GM23338 (cell line): ENCODE measurements around the gene FMO3. TPM values are rescaled to one million over a fixed set of nuclear protein-coding genes. Genes with fewer than 3 reads are reported as not detected.

Experiments used
- ATAC-seq: fragments of 200-7000 bp; cut with Tn5 transposase; 3 replicates; pipeline ENCODE4 v1.9.1; 2020
- DNase-seq: peaks from one replicate; pipeline ENCODE4 v3.0.0-alpha.2; 2015; ENCODE audit warnings: low spot score
- H2AFZ ChIP-seq: fragments of 200-600 bp; sonication (generic); 2 replicates; pipeline ENCODE4 v1.8.0; 2016; ENCODE audit warnings: antibody characterized with exemption, mild to moderate bottlenecking, moderate library complexity
- H3F3A ChIP-seq: fragments of 200-600 bp; sonication (generic); replicated peaks from 2 replicates; pipeline ENCODE4 v1.8.0; 2017; ENCODE audit warnings: antibody characterized with exemption, mixed run types, low read depth
- H3K27ac ChIP-seq: fragments of 200-600 bp; sonication (generic); 2 replicates; pipeline ENCODE4 v1.6.1; 2016; ENCODE audit warnings: low read depth
- H3K27me3 ChIP-seq: fragments of 200-600 bp; sonication (generic); 2 replicates; pipeline ENCODE4 v1.8.0; 2016; ENCODE audit warnings: mild to moderate bottlenecking, mixed run types, moderate library complexity; ENCODE audit not compliant: insufficient read depth
- H3K36me3 ChIP-seq: fragments of 200-600 bp; sonication (generic); 2 replicates; pipeline ENCODE4 v1.8.0; 2016; ENCODE audit warnings: mild to moderate bottlenecking; ENCODE audit not compliant: insufficient read depth
- H3K4me1 ChIP-seq: fragments of 200-600 bp; sonication (generic); 2 replicates; pipeline ENCODE4 v1.8.0; 2016; ENCODE audit warnings: mild to moderate bottlenecking, moderate library complexity; ENCODE audit not compliant: insufficient read depth
- H3K4me2 ChIP-seq: fragments of 200-600 bp; sonication (generic); 2 replicates; pipeline ENCODE4 v1.7.1; 2017; ENCODE audit warnings: mixed run types
- H3K4me3 ChIP-seq: fragments of 200-600 bp; sonication (generic); 2 replicates; pipeline ENCODE4 v1.6.1; 2016; ENCODE audit warnings: mixed run types
- H3K79me2 ChIP-seq: fragments of 200-600 bp; sonication (generic); replicated peaks from 2 replicates; pipeline ENCODE4 v1.8.0; 2017; ENCODE audit warnings: mild to moderate bottlenecking; ENCODE audit not compliant: insufficient read depth
- H3K9me2 ChIP-seq: fragments of 200-600 bp; sonication (generic); 2 replicates; pipeline ENCODE4 v1.8.0; 2017; ENCODE audit not compliant: insufficient read depth
- H4K20me1 ChIP-seq: fragments of 200-600 bp; sonication (generic); replicated peaks from 2 replicates; pipeline ENCODE4 v1.8.0; 2017; ENCODE audit warnings: mild to moderate bottlenecking; ENCODE audit not compliant: insufficient read depth
- H3K27ac Mint-ChIP-seq: 2 replicates; pipeline ENCODE4 v1.8.0; 2020; ENCODE audit warnings: inconsistent platforms, mild to moderate bottlenecking, moderate library complexity, mixed read lengths
- H3K27me3 Mint-ChIP-seq: 3 replicates; pipeline ENCODE4 v1.8.0; 2022; ENCODE audit warnings: low read depth, mild to moderate bottlenecking, moderate library complexity, mixed read lengths, inconsistent platforms; ENCODE audit not compliant: insufficient read depth, poor library complexity
- H3K36me3 Mint-ChIP-seq: 3 replicates; pipeline ENCODE4 v1.8.0; 2021; ENCODE audit warnings: low read depth, mild to moderate bottlenecking, inconsistent platforms, moderate library complexity, mixed read lengths
- H3K4me1 Mint-ChIP-seq: 3 replicates; pipeline ENCODE4 v1.8.0; 2020; ENCODE audit warnings: mild to moderate bottlenecking, inconsistent platforms, mixed read lengths
- H3K4me3 Mint-ChIP-seq: 3 replicates; pipeline ENCODE4 v1.8.0; 2021; ENCODE audit warnings: moderate library complexity, mild to moderate bottlenecking, inconsistent platforms, mixed read lengths
- H3K9me3 Mint-ChIP-seq: 3 replicates; pipeline ENCODE4 v1.8.0; 2020; ENCODE audit warnings: moderate library complexity, mild to moderate bottlenecking, inconsistent platforms, mixed read lengths
- CREB1 ChIP-seq: fragments of 250-450 bp; sonication (Bioruptor Pico); IDR thresholded peaks from 2 replicates; pipeline ENCODE4 v1.5.0; 2020; ENCODE audit warnings: low read depth, mild to moderate bottlenecking, moderate library complexity
- EZH2 ChIP-seq: fragments of 200-600 bp; sonication (generic); IDR thresholded peaks from one replicate; pipeline ENCODE4 v1.8.0; 2017; ENCODE audit warnings: antibody characterized with exemption, mild to moderate bottlenecking, low read depth; ENCODE audit not compliant: unreplicated experiment
- EZH2phosphoT487 ChIP-seq: fragments of 200-600 bp; sonication (generic); IDR thresholded peaks from one replicate; pipeline ENCODE4 v1.8.1; 2018; ENCODE audit warnings: antibody characterized with exemption; ENCODE audit not compliant: unreplicated experiment
- NANOG ChIP-seq: IDR thresholded peaks from 2 replicates; pipeline ENCODE4 v1.6.1; 2016; ENCODE audit warnings: antibody characterized with exemption, borderline replicate concordance
- POLR2AphosphoS5 ChIP-seq: IDR thresholded peaks from 2 replicates; pipeline ENCODE4 v1.6.1; 2016; ENCODE audit warnings: antibody characterized with exemption, low read depth
- REST ChIP-seq: IDR thresholded peaks from one replicate; pipeline ENCODE4 v1.6.1; 2018; ENCODE audit warnings: antibody characterized with exemption; ENCODE audit not compliant: unreplicated experiment
- STAT1 ChIP-seq: IDR thresholded peaks from one replicate; pipeline ENCODE4 v1.6.1; 2016; ENCODE audit warnings: antibody characterized with exemption; ENCODE audit not compliant: unreplicated experiment
- ZNF114 ChIP-seq: fragments of 250-450 bp; sonication (Bioruptor Pico); IDR thresholded peaks from 2 replicates; pipeline ENCODE4 v1.5.0; 2020; ENCODE audit warnings: mild to moderate bottlenecking, moderate library complexity
- ZNF331 ChIP-seq: fragments of 250-450 bp; sonication (Bioruptor Pico); IDR thresholded peaks from 2 replicates; pipeline ENCODE4 v1.5.0; 2020; ENCODE audit warnings: low read depth, mild to moderate bottlenecking, moderate library complexity
- polyA plus RNA-seq: library from polyadenylated mRNA; unstranded; fragments of >200 nt; fragmentation: Nextera tagmentation; extraction: Ambion mirVana; gene quantifications from 2 replicates; pipeline ENCODE4 v1.2.1, GENCODE V29; 2016
- total RNA-seq: library from RNA; depleted of rRNA; stranded (reverse); fragments of >200 nt; shearing (Covaris generic); gene quantifications from 2 replicates; pipeline ENCODE4 v1.2.3, GENCODE V29; 2014
- TF ChIP-seq, protein P1 (sequence below), 2 experiments: fragments of 200-600 bp in 1 of 2; sonication (generic) in 1 of 2; conservative IDR thresholded peaks; 2 replicates each; pipeline versions ENCODE4 v1.5.1 to v1.6.1; 2016 to 2017; ENCODE audit warnings: antibody characterized with exemption in 2 of 2, low read depth in 2 of 2, mild to moderate bottlenecking in 2 of 2, moderate library complexity in 1 of 2
- TF ChIP-seq, protein P2 (sequence below): IDR thresholded peaks from 2 replicates; pipeline ENCODE4 v1.6.1; 2016; ENCODE audit warnings: antibody characterized with exemption

Gene FMO3
- total and polyA plus RNA-seq, 2 experiments from 2014 or later, result 0.26 TPM; not detected in 1

DNA sequence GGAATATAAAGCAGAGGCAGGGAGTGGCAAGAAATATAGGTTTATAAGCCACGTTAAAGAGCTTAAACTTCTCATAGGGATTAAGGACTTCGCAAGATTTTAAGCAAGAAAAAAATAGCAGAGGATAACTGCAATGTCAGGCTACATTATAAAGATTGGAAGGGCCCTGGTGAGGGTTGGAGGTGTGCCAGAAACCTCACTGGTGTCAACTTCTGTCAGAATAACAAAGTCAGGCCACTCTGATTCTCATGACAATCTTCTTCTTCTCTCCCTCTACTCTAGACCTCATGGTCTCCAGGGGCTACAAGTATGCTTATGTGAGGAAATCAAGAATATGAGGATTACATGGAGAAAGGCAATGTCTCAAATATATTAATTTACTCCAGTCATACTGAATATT is 61.8 kb downstream of the FMO3 start:
- H3K36me3 ChIP-seq, result no peaks in the 10 kb centered on the region
- no peak overlapping the region for H3K4me2 ChIP-seq
- peaks cover 2% of the 10 kb centered on the region for H3K27me3 Mint-ChIP-seq
- ATAC-seq, result no peak
- no peaks in the 10 kb centered on the region for H3K27me3 ChIP-seq
- no peaks in the 10 kb centered on the region for H3K36me3 Mint-ChIP-seq
- H3K4me3 Mint-ChIP-seq, result no peak overlapping the region
- H3K4me1 Mint-ChIP-seq, result peaks cover 9% of the 10 kb centered on the region; the same call in 2 of the 3 replicates
- DNase-seq, result no peak
- no peak overlapping the region for H3K27ac ChIP-seq
- no peaks in the 10 kb centered on the region for H3F3A ChIP-seq
- no peaks in the 10 kb centered on the region for H3K9me3 Mint-ChIP-seq
- no peak overlapping the region for H2AFZ ChIP-seq
- TF ChIP-seq, protein P1, sequence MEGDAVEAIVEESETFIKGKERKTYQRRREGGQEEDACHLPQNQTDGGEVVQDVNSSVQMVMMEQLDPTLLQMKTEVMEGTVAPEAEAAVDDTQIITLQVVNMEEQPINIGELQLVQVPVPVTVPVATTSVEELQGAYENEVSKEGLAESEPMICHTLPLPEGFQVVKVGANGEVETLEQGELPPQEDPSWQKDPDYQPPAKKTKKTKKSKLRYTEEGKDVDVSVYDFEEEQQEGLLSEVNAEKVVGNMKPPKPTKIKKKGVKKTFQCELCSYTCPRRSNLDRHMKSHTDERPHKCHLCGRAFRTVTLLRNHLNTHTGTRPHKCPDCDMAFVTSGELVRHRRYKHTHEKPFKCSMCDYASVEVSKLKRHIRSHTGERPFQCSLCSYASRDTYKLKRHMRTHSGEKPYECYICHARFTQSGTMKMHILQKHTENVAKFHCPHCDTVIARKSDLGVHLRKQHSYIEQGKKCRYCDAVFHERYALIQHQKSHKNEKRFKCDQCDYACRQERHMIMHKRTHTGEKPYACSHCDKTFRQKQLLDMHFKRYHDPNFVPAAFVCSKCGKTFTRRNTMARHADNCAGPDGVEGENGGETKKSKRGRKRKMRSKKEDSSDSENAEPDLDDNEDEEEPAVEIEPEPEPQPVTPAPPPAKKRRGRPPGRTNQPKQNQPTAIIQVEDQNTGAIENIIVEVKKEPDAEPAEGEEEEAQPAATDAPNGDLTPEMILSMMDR (conservative IDR thresholded peaks at IDR 0.05; ENCODE audit: low read depth in 2 of 2), result no peak
- TF ChIP-seq POLR2AphosphoS5 (no peak), CREB1 (CRISPR knock-in tag) (no peak), NANOG (no peak), EZH2phosphoT487 (no peak), ZNF331 (CRISPR knock-in tag) (no peak), EZH2 (no peak), STAT1 (no peak), ZNF114 (CRISPR knock-in tag) (no peak)
- TF ChIP-seq, protein P2, sequence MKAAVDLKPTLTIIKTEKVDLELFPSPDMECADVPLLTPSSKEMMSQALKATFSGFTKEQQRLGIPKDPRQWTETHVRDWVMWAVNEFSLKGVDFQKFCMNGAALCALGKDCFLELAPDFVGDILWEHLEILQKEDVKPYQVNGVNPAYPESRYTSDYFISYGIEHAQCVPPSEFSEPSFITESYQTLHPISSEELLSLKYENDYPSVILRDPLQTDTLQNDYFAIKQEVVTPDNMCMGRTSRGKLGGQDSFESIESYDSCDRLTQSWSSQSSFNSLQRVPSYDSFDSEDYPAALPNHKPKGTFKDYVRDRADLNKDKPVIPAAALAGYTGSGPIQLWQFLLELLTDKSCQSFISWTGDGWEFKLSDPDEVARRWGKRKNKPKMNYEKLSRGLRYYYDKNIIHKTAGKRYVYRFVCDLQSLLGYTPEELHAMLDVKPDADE, result no peak
- H4K20me1 ChIP-seq, result no peaks in the 10 kb centered on the region
- H3K4me1 ChIP-seq, result peaks cover 6% of the 10 kb centered on the region; the same call in 1 of the 2 replicates
- no peak overlapping the region for H3K4me3 ChIP-seq
- no peaks in the 10 kb centered on the region for H3K79me2 ChIP-seq
- H3K9me2 ChIP-seq, result no peaks in the 10 kb centered on the region
- H3K27ac Mint-ChIP-seq, result no peak overlapping the region

- Mint-ChIP-seq H3K9me3 (no peaks in the 10 kb centered on the region), H3K27ac (no peak overlapping the region)
- no peaks in the 10 kb centered on the region for H3F3A ChIP-seq
- TF ChIP-seq REST, result no peak
- no peak for TF ChIP-seq EZH2phosphoT487
- TF ChIP-seq ZNF114 (CRISPR knock-in tag), result no peak
- no peak for TF ChIP-seq NANOG
- TF ChIP-seq, protein P1 (conservative IDR thresholded peaks at IDR 0.05; ENCODE audit: low read depth in 2 of 2), result no peak
- TF ChIP-seq POLR2AphosphoS5, result no peak
- TF ChIP-seq STAT1, result no peak
- TF ChIP-seq EZH2, result no peak
- TF ChIP-seq ZNF331 (CRISPR knock-in tag), result no peak
Measured at GRCh38 chr1:171155484-171155883, 64.8 kb downstream of the FMO3 start.

More at GRCh38 chr1:171155484-171155883, 64.8 kb downstream of the FMO3 start:
- Histone ChIP-seq H3K79me2 (no peaks in the 10 kb centered on the region), H3K36me3 (no peaks in the 10 kb centered on the region), H3K27ac (no peak overlapping the region), H3K9me2 (no peaks in the 10 kb centered on the region), H2AFZ (no peak overlapping the region), H3K4me3 (no peak overlapping the region), H4K20me1 (no peaks in the 10 kb centered on the region), H3K4me2 (no peak overlapping the region), H3K27me3 (no peaks in the 10 kb centered on the region), H3K4me1 (peaks cover 5% of the 10 kb centered on the region; the same call in 1 of the 2 replicates)
- Mint-ChIP-seq H3K36me3 (no peaks in the 10 kb centered on the region), H3K27me3 (no peaks in the 10 kb centered on the region), H3K4me1 (peaks cover 7% of the 10 kb centered on the region; the same call in 2 of the 3 replicates), H3K4me3 (no peak overlapping the region)
- ATAC-seq, result no peak
- no peak for DNase-seq
